Stimulated activated naive B cell treated with anti-CD40 and anti-IgM and Interleukin-4, amounts not matched to agents 10 μg/mL and 1 μg/mL and 100 μg/mL, for 72 hours (primary cell): ENCODE data around the gene XRN2.
A peak's percentile ranks its signal among the peaks of the same experiment; 100 is the strongest.

Experiments
- ATAC-seq, 2 donors: fragments of 150-1000 bp; cut with Tn5 transposase; replicated peaks; 2 replicates each; pipeline ENCODE4 v1.10.0; 2021; ENCODE audit warnings: moderate library complexity in 1 of 2
- DNase-seq: peaks from one replicate; pipeline ENCODE4 v3.0.0; 2021
- H3K27ac Mint-ChIP-seq: one replicate; pipeline ENCODE4 v1.8.0; 2022; ENCODE audit warnings: mild to moderate bottlenecking, mixed read lengths
- H3K27me3 Mint-ChIP-seq, 2 donors: one replicate each; pipeline ENCODE4 v1.8.0; 2022; ENCODE audit warnings: mixed read lengths in 2 of 2
- H3K36me3 Mint-ChIP-seq, 2 donors: one replicate each; pipeline ENCODE4 v1.8.0; 2022; ENCODE audit warnings: mixed read lengths in 2 of 2, mild to moderate bottlenecking in 1 of 2
- H3K4me1 Mint-ChIP-seq, 2 donors: one replicate each; pipeline ENCODE4 v1.8.0; 2022; ENCODE audit warnings: mixed read lengths in 2 of 2, mild to moderate bottlenecking in 1 of 2
- H3K4me3 Mint-ChIP-seq, 2 donors: one replicate each; pipeline ENCODE4 v1.8.0; 2022; ENCODE audit warnings: mild to moderate bottlenecking in 2 of 2, mixed read lengths in 2 of 2, moderate library complexity in 1 of 2
- H3K9me3 Mint-ChIP-seq, 2 donors: one replicate each; pipeline ENCODE4 v1.8.0; 2022; ENCODE audit warnings: mixed read lengths in 2 of 2, mild to moderate bottlenecking in 1 of 2

The XRN2 gene, protein sequence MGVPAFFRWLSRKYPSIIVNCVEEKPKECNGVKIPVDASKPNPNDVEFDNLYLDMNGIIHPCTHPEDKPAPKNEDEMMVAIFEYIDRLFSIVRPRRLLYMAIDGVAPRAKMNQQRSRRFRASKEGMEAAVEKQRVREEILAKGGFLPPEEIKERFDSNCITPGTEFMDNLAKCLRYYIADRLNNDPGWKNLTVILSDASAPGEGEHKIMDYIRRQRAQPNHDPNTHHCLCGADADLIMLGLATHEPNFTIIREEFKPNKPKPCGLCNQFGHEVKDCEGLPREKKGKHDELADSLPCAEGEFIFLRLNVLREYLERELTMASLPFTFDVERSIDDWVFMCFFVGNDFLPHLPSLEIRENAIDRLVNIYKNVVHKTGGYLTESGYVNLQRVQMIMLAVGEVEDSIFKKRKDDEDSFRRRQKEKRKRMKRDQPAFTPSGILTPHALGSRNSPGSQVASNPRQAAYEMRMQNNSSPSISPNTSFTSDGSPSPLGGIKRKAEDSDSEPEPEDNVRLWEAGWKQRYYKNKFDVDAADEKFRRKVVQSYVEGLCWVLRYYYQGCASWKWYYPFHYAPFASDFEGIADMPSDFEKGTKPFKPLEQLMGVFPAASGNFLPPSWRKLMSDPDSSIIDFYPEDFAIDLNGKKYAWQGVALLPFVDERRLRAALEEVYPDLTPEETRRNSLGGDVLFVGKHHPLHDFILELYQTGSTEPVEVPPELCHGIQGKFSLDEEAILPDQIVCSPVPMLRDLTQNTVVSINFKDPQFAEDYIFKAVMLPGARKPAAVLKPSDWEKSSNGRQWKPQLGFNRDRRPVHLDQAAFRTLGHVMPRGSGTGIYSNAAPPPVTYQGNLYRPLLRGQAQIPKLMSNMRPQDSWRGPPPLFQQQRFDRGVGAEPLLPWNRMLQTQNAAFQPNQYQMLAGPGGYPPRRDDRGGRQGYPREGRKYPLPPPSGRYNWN

GRCh38 chr20:21303061-21303871 is at the start of gene XRN2:
Gene XRN2 (plus strand): TSS chr20:21303331. CDS start chr20:21303399, 68 bp downstream.
- Mint-ChIP-seq H3K27ac (peak within 1 kb of the TSS; percentile 99), H3K9me3 (no peaks in the 10 kb centered on the region), H3K4me1 (peaks cover 19 to 25% of the 10 kb centered on the region in 2 donors), H3K27me3 (no peaks in the 10 kb centered on the region), H3K4me3 (peak within 1 kb of the TSS; percentile 92 to 95), H3K36me3 (peaks cover 5 to 18% of the 10 kb centered on the region in 2 donors)
- ATAC-seq (peak; percentile 91 to 94), DNase-seq (peak; percentile 93)

DNA sequence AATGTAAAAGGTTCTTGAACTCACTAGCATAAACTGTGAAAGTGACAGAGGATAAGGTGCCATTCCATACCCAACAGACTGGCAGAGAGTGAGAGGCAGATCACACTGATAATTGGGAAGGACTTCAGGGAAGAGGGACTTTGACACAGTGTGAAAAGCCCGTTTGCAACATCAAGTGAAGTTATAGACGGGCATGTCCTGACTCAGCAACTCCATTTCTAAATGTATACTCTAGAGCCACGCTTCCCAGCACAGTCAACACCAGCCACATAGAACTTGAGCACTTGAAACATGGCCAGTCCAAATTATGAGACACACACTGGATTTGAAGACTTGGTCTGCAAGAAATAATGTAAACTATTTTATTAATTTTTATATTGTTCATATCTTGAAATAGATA is 45.9 kb upstream of the XRN2 start:
- no peak overlapping the region for H3K4me3 Mint-ChIP-seq
- no peak overlapping the region for H3K27ac Mint-ChIP-seq
- peaks cover 0 to 8% of the 10 kb centered on the region in 2 donors for H3K27me3 Mint-ChIP-seq
- H3K9me3 Mint-ChIP-seq: peaks cover 0 to 1% of the 10 kb centered on the region in 2 donors
- no peak for DNase-seq
- H3K4me1 Mint-ChIP-seq: no peaks in the 10 kb centered on the region
- H3K36me3 Mint-ChIP-seq: no peaks in the 10 kb centered on the region
- ATAC-seq: no peak

DNA sequence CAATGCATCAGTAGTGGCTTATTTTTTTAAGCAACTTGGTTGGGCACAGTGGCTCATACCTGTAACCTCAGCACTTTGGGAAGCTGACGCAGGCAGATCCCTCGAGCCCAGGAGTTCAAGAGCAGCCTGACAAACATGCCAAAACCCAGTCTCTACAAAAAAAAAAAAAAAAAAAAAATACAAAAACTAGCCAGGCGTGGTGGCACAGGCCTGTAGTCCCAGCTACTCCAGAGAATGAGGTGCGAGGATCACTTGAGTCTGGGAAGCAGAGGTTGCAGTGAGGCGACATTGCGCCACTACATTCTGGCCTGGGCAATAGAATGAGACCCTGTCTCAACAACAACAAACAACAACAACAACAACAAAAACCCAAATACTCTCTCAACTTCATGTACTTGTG is 44.7 kb upstream of the XRN2 start:
- no peaks in the 10 kb centered on the region for H3K4me1 Mint-ChIP-seq
- H3K36me3 Mint-ChIP-seq: no peaks in the 10 kb centered on the region
- H3K27ac Mint-ChIP-seq: no peak overlapping the region
- H3K9me3 Mint-ChIP-seq: peaks cover 0 to 1% of the 10 kb centered on the region in 2 donors
- H3K4me3 Mint-ChIP-seq: no peak overlapping the region
- peaks cover 12 to 20% of the 10 kb centered on the region in 2 donors for H3K27me3 Mint-ChIP-seq
- no peak for DNase-seq
- no peak for ATAC-seq

DNA sequence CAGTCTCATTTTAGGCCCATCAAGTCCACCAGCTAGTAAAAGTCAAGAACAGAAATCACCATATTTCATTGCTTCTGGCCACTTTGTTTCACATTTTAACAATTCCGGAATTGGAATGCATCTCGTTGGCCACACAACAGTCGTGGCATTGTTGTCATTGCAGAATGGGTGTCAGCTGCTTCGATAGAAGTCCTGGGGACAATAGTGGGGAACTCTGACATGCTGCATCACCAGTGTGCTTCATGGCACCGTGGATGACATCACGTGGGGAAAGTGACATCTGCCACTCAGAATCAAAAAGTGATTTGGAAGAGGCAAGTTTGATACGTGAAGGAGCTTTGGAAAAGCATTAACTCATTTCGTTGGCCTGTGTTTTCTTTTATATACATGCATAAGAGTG is 43.8 kb upstream of the XRN2 start:
- H3K27me3 Mint-ChIP-seq: peaks cover 12 to 20% of the 10 kb centered on the region in 2 donors
- H3K4me1 Mint-ChIP-seq: no peaks in the 10 kb centered on the region
- no peaks in the 10 kb centered on the region for H3K36me3 Mint-ChIP-seq
- no peak overlapping the region for H3K4me3 Mint-ChIP-seq
- no peak overlapping the region for H3K27ac Mint-ChIP-seq
- no peak for DNase-seq
- ATAC-seq: no peak
- H3K9me3 Mint-ChIP-seq: peaks cover 0 to 1% of the 10 kb centered on the region in 2 donors

- H3K36me3 Mint-ChIP-seq: no peaks in the 10 kb centered on the region
- no peak overlapping the region for H3K27ac Mint-ChIP-seq
- H3K9me3 Mint-ChIP-seq: peaks cover 0 to 6% of the 10 kb centered on the region in 2 donors
- DNase-seq: no peak
- peaks cover 20 to 23% of the 10 kb centered on the region in 2 donors for H3K27me3 Mint-ChIP-seq
- peak; percentile 55 to 67 for ATAC-seq
- no peaks in the 10 kb centered on the region for H3K4me1 Mint-ChIP-seq
- H3K4me3 Mint-ChIP-seq: no peak overlapping the region
Observed at GRCh38 chr20:21262812-21263211, 40.3 kb upstream of the XRN2 start.

GRCh38 chr20:21265261-21266190 is 37.6 kb upstream of the XRN2 start:
- no peak overlapping the region for H3K27ac Mint-ChIP-seq
- no peaks in the 10 kb centered on the region for H3K36me3 Mint-ChIP-seq
- no peak overlapping the region for H3K4me3 Mint-ChIP-seq
- peaks cover 0 to 6% of the 10 kb centered on the region in 2 donors for H3K9me3 Mint-ChIP-seq
- no peak for DNase-seq
- no peaks in the 10 kb centered on the region for H3K4me1 Mint-ChIP-seq
- no peak for ATAC-seq
- peaks cover 21 to 31% of the 10 kb centered on the region in 2 donors for H3K27me3 Mint-ChIP-seq

GRCh38 chr20:21266191-21266536 is 37.0 kb upstream of the XRN2 start:
- no peaks in the 10 kb centered on the region for H3K36me3 Mint-ChIP-seq
- H3K27me3 Mint-ChIP-seq: peaks cover 21 to 31% of the 10 kb centered on the region in 2 donors
- DNase-seq (no peak), ATAC-seq (no peak)
- no peak overlapping the region for H3K27ac Mint-ChIP-seq
- peaks cover 0 to 6% of the 10 kb centered on the region in 2 donors for H3K9me3 Mint-ChIP-seq
- no peaks in the 10 kb centered on the region for H3K4me1 Mint-ChIP-seq
- no peak overlapping the region for H3K4me3 Mint-ChIP-seq

- no peaks in the 10 kb centered on the region for H3K36me3 Mint-ChIP-seq
- no peak overlapping the region for H3K27ac Mint-ChIP-seq
- peaks cover 20 to 48% of the 10 kb centered on the region in 2 donors for H3K27me3 Mint-ChIP-seq
- ATAC-seq: no peak
- no peaks in the 10 kb centered on the region for H3K4me1 Mint-ChIP-seq
- H3K9me3 Mint-ChIP-seq: peaks cover 4 to 6% of the 10 kb centered on the region in 2 donors
- DNase-seq: no peak
- no peak overlapping the region for H3K4me3 Mint-ChIP-seq
Observed at GRCh38 chr20:21269772-21270171, 33.4 kb upstream of the XRN2 start.

GRCh38 chr20:21270806-21271205 is 32.3 kb upstream of the XRN2 start:
- Mint-ChIP-seq H3K4me3 (no peak overlapping the region), H3K9me3 (peaks cover 4 to 6% of the 10 kb centered on the region in 2 donors), H3K36me3 (no peaks in the 10 kb centered on the region)

GRCh38 chr20:21272279-21272678 is 30.9 kb upstream of the XRN2 start:
- Mint-ChIP-seq H3K4me3 (no peak overlapping the region), H3K27ac (no peak overlapping the region), H3K36me3 (no peaks in the 10 kb centered on the region), H3K4me1 (no peaks in the 10 kb centered on the region), H3K9me3 (peaks cover 2 to 4% of the 10 kb centered on the region in 2 donors), H3K27me3 (peaks cover 19 to 46% of the 10 kb centered on the region in 2 donors)
- DNase-seq (no peak), ATAC-seq (no peak)

More at GRCh38 chr20:21270806-21271205, 32.3 kb upstream of the XRN2 start:
- H3K4me1 Mint-ChIP-seq: no peaks in the 10 kb centered on the region
- H3K27ac Mint-ChIP-seq: no peak overlapping the region
- peaks cover 19 to 47% of the 10 kb centered on the region in 2 donors for H3K27me3 Mint-ChIP-seq
- ATAC-seq (no peak), DNase-seq (no peak)

DNA sequence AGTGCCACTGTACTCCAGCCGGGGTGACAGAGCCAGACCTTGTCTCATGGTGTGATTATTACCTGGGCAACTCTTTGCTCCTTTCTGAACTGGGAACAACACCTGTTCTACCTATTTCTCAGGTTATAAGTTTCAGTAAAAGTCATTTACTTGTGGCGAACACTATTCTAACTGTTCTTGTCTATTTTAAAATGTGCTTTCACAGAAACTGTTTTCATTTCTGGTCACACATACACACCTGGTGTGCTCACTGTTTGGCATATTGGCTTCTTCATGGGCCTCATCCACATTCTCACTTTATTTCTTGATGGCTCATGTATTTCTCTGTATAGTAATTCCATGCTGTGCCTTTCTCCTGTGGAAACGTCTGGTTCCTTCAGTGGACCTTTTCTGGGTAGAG is 30.5 kb upstream of the XRN2 start:
- H3K27me3 Mint-ChIP-seq: peaks cover 19 to 43% of the 10 kb centered on the region in 2 donors
- H3K4me3 Mint-ChIP-seq: no peak overlapping the region
- H3K4me1 Mint-ChIP-seq: no peaks in the 10 kb centered on the region
- DNase-seq: no peak
- no peak for ATAC-seq
- peaks cover 0 to 4% of the 10 kb centered on the region in 2 donors for H3K9me3 Mint-ChIP-seq
- no peaks in the 10 kb centered on the region for H3K36me3 Mint-ChIP-seq
- H3K27ac Mint-ChIP-seq: no peak overlapping the region

DNA sequence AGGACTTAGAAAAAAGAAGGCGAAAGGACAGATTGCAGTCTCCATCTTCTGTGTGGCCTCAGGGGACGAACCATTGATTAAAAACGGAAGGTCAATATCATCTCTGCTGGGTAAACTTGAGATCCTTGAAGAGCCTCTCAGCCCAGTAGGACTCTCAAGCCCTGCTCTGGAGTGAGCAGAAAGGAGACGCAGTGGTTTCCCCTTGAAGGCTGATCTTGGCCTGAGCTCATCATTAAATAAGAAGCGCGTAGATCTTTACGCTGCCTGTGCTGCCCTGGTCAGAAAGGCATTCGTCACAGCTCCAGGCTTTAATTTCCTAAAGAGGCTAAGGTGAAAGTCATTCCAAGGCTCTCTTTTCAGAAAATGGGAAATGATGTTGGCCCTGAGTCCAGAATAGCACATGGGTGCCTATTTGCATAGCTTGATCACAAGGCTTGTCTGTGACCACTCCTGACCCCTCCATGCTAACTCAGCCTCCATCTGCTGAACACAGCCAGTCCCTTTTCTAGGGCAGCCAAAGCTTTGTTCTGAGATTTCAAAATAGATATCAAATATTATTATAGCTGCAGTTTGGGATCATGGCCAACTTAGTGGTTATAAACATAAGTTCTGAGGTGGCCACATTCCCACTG is 29.3 kb upstream of the XRN2 start:
- H3K27ac Mint-ChIP-seq: no peak overlapping the region
- peaks cover 7 to 8% of the 10 kb centered on the region in 2 donors for H3K4me1 Mint-ChIP-seq
- H3K27me3 Mint-ChIP-seq: peaks cover 26 to 45% of the 10 kb centered on the region in 2 donors
- no peak for DNase-seq
- peaks cover 0 to 4% of the 10 kb centered on the region in 2 donors for H3K9me3 Mint-ChIP-seq
- ATAC-seq: no peak
- no peaks in the 10 kb centered on the region for H3K36me3 Mint-ChIP-seq
- no peak overlapping the region for H3K4me3 Mint-ChIP-seq

DNA sequence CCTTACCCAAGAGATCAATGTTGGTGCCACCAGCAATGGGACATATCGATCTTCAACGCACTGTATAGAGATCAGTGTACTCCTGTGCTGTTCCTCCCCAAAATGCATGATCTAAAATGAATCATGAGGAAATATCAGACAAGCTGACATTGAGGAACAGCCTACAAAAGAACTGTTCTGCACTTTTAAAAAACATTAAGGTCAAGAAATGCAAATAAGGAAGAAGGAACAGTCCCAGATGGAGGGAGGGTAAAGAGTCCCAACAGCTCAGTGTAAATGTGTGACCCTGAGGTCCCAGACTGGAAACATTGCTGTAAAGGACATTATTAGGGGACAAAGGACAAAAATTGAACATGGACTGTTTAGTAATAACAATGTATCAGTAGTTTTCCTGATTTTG is 24.3 kb upstream of the XRN2 start:
- DNase-seq: no peak
- no peak overlapping the region for H3K27ac Mint-ChIP-seq
- peaks cover 14 to 17% of the 10 kb centered on the region in 2 donors for H3K4me1 Mint-ChIP-seq
- peak; percentile 56 to 67 for ATAC-seq
- H3K4me3 Mint-ChIP-seq: no peak overlapping the region
- peaks cover 3% of the 10 kb centered on the region in 2 donors for H3K9me3 Mint-ChIP-seq
- H3K27me3 Mint-ChIP-seq: peaks cover 26 to 36% of the 10 kb centered on the region in 2 donors
- H3K36me3 Mint-ChIP-seq: no peaks in the 10 kb centered on the region
